Activated CD4-positive, alpha-beta T cell treated with anti-CD3 and anti-CD28 coated beads, Interleukin-2, amount 50 U/mL, for 16 hours (primary cell): ENCODE measurements around the gene PDCD1.
"Not testable (repeated sequence)": the region's sequence is repeated elsewhere in the genome, so short reads cannot be mapped to it uniquely, and the experiment has no call there.

Experiments
- DNase-seq: peaks from one replicate; pipeline ENCODE4 v3.0.0-alpha.2; 2020

The PDCD1 gene

DNA sequence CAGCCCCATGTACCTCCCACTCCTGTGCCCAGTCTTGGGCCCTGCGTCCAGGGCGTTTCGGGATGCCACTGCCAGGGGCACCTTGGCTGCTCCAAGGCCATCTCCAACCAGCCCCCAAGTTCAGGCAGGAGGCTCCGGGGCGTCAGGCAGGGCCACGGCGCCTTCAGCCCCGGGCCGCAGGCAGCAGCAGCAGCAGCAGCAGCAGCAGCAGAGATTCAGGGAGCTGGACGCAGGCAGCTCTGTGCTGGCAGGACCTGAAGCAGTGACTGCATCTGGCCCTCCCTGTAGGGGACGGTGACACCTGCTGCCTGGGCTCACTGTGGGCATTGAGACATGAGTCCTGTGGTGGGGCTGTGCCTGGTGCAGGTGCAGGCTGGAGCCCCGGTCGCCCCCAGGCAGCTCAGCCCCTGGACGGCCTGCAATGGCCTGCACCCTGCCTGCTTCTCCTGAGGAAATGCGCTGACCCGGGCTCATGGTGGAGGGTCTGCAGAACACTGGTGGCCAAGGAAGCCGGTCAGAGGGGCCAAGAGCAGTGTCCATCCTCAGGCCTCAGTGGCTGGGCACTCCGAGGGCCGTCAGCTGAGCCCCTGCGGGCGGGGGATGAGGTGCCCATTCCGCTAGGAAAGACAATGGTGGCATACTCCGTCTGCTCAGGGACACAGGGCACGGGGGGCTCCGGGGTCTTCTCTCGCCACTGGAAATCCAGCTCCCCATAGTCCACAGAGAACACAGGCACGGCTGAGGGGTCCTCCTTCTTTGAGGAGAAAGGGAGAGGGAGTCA, 8.0 kb downstream of the PDCD1 start:
- no peak for DNase-seq

DNA sequence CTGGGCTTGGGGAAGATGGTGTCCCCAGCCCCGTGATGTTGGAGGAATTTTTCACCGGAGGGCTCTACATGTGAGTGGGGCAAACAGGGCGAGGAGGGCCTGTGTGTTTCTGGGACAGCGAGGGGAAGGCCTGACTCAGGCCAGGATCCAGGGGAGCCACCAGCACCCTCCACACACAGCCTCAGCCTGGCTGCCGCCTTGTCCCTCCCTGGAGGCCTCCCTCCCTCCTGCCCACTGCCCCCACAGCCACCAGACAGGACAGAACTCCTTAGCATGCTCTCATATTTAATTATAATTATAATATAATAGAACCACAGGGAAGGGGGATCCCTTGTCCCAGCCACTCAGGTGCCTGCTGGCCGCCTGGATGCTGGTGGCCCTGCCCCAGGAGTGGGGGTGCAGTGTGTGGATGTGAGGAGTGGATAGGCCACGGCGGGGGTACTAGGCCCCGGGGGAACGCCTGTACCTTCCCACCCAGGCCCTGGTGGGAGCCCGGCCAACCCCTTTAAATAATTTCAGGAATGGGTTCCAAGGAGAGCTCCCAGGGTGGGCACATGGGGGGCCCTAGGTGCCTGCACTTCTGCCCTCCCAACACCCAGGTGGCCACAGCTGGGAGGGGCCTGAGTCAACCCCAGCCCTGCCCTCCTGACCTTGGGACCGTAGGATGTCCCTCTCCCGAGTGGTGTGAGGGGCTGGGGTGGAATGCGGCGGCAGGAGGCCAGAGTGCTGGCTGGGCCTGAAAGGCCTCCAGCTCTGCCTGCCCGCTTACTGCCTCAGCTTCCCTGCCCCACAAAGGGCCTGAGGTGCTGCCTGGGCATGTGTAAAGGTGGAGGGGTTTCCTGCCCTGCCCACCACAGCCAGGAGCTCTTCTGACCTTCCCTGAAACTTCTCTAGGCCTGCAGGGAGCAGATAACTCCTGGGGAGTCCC, 8.8 kb downstream of the PDCD1 start:
- no peak for DNase-seq

DNA sequence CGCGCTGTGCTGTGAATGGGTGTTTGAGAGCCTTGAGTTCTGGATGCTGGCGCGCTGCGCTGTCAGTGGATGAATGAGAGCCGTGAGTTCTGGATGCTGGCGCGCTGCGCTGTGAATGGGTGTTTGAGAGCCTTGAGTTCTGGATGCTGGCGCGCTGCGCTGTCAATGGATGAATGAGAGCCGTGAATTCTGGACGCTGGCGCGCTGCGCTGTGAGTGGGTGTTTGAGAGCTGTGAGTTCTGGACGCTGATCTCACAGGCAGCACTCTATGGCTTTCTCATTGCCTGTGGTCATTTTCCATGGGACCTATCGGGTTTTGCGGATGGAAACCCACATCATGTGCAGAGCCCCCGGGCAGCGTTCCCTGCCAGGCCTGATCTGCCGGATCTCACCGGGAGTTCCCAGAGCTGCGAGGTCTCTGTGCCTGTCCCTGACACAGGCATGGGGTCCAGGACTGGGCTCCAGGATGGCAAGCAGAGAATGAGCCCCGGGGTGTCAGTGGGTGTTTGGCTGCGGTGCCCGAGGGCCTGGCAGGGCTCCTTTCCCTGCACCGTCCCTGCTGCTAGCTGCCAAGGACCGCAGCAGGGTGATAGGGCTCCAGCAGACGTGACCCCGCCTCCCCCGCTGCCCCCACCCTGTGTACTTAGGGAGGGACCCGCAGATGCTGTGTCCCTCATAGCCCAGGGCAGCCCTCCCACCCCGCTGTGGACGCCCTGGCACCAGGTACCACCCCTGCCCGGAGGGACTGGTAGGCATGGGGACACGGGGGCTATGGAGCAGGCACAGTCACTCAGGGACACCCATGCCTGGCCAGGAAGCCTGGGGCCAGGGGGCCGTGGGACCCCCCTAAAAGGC, 9.7 kb downstream of the PDCD1 start:
- DNase-seq = no peak

DNA sequence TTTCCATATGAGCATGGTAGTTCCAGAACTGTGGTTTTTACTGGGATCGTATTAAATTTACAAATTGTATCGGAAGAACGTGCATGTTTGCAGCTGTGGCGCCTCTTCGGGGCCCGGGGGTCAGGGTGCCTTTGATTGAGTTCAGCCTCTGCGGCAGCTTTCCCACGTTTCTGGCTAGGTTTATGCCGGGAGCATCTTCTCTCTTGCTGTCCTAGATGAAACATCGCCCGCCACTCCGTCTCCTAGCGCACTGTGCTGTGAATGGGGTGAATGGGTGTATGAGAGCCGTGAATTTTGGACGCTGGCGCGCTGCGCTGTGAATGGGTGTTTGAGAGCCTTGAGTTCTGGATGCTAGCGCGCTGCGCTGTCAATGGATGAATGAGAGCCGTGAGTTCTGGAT, 12.3 kb downstream of the PDCD1 start:
- no peak for DNase-seq

DNA sequence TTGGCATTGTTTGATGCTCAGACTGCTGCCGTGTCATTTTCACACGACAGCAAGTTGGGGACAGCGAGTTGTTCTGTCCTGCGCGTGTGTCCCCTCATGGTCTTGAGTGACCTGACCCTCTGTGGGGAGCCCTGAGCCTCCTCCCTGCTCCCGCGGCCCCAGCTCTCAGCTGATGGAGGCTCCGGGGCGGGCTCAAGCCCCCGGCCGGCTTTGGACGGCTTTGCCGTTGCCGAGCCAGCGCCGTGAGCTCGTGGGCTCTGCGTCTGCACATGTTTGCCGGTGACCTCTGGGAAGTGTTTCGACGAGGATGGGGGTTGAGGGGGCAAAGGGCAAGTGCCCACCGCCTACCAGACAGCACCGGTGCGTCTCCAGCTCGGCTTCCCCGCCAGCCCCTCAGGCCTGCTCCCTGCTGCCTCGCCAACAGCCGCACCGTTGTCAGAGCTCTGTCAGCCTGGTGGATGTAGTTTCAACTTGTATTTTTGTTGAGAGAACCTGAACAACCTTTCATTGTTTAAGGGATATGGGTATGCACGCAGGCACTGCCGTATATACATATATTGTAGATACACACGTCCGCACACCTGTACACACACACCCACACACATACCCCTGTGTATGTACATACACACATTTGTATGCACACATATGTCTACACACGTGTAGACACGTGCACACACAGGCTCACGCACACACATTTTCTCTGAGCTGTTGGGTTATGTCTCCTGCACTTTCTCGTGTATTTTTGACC, 13.7 kb downstream of the PDCD1 start:
- DNase-seq = no peak

DNA sequence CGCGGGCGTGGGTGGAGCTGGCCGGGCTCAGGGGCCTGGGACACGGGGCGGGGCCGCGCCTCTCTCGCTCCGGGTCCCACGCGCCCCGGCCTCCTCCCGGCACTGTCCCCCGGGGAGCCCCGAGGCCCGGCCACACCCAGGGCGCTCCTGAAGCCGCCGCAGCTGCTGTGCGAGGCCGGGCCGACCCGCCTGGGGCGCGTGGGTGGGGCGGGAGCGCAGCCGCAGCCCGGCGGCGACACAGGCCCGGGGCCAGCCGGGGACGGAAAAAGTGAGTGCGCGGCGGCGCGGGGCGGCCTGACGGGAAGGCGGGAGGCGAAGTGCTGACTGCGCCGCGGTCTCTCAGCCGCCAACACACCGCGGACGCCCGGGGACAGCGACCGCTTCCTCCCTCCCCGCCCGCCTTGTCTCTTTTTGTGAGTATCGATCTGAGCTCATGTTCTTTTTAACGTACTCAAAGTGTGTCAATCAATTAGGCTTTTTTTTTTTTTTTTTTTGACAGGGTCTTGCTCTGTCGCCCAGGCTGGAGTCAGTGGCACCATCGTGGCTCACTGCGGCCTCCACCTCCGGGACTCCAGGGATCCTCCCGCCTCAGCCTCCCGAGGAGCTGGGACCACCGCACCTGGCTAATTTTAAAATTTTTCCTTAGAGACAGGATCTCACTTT, 14.5 kb downstream of the PDCD1 start:
- peak; percentile 79 for DNase-seq

DNA sequence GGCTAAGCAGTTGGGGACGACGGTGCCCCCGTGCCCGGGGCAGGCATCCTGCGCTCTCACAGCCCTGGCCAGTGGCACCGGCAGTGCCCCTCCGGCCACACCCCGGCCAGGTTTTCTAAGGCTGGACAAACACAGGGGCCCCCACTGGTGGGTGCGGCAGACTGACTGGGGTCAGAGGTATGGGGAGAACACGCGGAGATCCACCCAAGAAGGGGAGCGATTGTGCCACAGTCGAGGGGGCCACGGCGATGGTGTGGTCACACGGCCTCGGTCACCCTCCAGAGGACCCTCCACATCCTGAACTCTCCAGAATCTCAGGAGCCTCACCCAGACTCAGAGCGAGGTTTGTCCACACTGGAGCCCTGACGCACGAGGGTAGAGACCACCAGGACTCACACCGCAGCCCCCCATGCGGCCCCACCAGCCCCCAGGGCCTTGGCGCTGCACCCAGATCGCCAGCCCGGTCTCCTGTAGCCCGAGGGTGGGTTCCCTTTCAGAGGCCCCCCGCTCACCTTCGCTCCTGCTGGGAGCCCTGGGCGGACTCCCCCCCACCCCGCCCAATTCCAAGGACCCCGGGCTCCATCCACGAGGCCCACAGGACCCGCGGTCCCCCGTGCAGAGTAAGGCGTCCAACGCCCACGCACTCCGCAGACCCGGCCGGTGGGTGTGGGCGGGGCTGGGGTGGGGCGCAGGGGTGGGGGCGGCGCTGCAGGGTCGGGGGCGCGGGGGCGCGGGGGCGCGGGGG, 15.2 kb downstream of the PDCD1 start:
- no peak for DNase-seq

DNA sequence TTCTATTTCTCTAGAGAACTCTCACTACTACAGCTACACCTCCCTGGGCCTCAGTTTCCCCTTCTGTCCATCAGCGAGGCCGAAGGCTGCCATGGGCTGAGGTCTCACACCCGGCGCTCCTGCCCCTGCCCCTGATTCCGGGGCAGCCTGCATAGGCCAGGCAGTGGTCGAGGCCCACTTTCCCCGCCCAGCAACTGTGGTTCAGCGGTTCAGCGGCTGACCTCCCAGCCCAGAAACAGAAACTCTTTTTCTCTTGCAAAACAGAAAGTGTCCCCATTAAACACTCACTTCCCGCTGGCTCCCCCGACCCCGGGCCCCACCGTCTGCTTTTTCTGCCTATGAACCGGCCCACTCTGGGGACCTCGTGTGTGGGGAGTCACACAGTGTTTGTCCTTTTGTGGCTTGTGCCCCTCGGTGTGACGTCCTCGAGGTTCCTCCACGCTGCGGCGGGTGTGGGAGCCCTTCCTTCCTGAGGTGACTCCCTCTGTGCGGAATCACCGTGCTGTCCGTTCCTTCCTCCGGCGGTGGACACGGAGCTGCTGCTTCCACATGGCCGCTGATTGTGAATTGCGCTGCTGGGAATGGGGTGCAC, 16.0 kb downstream of the PDCD1 start:
- DNase-seq = peak; percentile 32

DNA sequence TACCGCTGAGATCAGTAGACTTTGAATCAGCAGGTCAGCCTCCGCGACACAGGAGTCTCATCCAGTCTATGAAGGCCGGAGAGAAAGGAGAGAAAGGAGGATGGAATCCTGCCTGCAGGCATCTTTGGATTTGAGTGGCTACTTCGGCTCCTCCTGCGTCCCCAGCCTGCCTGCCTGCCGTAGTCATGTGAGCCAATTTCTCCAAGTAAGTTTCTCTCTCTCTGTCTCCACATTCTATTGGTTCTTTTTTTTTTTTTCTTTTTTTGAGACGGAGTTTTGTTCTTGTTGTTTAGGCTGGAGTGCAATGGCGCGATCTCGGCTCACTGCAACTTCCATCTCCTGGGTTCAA, 16.7 kb downstream of the PDCD1 start:
- no peak for DNase-seq

DNA sequence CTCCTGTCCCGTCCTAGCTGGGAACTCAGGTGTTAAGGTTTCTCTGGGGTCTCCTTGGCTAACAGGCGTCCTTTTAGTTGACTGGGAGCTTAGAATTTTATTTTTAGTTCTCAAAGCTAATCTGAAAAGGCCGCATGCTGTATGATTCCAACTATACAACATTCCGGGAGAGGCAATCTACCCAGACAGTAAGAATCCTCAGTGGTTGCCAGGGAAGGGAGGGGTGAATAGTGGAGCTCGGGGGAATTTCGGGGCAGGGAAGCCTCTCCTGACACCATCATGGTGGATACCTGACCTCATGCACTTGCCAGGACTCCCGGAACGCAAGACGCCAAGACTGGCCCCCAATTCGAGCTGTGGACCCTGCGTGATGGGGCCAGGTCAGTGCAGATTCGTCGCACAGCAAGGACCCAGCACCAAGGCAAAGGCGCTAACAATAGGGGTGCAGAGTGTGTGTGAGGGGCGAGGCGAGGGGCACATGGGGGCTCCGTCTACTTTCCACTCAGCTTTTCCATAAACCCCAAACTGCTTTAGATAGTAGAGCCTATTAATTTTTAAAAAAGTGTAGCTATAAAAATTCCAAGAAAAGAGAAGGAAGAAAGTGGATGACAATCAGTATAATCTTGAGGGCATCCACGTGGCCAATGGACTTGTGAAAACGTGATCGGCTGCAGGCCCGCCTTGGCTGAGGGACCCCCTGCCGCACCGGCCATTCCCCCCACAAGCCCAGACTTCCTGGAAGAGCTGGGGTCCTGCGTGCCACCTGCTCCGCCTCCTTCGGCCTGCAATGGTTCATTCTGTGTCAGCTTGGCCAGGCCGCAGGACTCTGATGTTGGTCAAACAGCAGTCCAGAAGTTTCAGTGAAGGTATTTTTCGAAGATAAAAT, 17.3 kb downstream of the PDCD1 start:
- DNase-seq = no peak

DNA sequence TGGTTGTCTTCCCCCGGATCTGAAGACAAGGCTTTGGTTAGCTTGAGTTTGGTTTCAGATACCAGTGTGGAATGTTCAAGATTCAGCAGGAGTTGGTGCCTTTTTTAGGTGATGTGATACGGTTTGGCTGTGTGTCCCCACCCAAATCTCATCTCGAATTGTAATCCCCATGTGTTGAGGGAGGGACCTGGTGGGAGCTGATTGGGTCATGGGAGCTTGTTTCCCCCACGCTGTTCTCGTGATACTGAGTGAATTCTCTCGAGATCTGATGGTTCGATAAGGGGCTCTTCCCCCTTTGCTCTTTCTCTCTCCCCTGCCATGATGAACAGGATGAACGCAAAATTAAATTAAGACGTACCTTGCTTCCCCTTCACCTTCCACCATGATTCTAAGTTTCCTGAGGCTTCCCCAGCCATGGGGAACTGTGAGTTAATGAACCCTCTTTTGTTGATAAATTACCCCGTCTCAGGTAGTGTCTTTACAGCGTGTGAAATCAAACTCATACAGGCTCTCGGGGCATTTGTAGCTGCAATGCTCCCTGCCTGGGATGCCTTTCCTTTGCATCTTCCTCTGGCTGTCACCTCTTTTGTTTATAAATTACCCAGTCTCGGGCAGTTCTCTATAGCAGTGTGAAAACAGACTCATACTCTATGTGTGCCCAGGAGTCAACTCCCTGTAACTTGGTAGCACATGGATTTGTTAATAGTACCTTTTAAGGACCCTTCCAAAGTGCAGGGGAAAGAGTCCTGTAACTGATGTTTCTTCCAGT, 21.3 kb downstream of the PDCD1 start:
- no peak for DNase-seq

DNA sequence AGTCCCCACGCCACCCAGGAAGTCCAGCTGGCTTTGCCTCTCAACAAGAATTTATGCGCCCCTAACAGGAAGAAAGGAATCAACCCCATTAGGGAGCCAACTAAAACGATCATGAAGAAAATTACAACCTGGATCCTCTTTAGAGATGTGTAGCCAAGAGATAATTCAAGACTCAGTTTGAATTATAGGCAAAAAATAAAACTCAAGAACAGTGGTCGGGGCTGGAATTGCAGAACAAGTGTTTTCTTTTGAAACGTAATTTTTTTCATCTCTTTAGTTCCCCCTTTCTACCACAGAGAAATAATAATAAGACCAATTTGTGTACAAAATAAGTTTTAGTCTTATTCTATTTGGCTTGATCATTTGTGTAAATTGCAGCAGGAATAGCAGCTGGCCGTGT, 22.4 kb downstream of the PDCD1 start:
- no peak for DNase-seq

DNA sequence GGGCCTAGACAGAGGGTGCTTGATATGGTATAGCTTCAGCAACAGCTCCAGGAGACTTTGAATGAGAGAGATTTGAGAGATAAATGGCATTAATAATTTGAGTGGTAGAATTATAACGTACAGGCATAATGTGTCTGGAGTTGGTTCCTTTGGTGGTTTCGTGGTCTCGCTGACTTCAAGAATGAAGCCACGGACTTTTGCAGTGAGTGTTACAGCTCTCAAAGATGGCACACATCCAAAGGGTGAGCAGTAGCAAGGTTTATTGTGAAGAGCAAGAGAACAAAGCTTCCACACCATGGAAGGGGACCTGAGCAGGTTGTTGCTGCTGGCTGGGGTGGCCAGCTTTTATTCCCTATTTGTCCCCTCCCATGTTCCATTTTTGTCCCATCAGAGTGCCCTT, 23.1 kb downstream of the PDCD1 start:
- no peak for DNase-seq

DNA sequence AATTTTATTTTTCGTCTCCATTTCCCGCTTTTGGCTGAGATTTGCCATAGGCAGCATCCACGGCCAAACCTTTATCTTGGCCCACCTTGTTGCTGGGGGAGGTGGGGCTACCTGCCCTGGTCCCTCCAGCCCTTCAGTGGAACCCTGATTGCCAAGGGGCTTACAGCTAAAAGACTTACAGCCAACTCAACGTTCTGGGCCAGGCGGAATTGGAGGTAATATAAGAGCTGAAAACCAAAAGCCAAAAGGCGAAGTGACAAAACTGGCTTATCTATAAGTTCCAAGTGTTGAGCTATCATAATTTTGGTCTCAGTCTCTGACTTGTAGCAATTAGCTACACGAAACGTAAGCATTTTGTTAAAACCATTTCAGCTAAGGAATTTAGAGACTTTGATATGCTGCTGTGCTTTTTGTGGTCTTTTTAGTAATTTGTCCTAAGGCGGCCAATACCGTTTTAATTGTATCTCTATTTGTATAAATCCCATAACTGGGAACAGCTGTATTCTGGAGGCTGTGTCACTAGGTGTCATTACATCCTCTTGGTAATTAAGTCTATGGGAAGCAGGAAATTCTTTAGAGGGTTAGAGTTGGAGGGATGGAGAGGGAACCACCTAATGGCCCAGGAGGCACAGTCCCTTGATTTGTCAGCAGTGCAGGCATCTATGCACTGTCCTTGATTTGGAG, 24.0 kb downstream of the PDCD1 start:
- no peak for DNase-seq

DNA sequence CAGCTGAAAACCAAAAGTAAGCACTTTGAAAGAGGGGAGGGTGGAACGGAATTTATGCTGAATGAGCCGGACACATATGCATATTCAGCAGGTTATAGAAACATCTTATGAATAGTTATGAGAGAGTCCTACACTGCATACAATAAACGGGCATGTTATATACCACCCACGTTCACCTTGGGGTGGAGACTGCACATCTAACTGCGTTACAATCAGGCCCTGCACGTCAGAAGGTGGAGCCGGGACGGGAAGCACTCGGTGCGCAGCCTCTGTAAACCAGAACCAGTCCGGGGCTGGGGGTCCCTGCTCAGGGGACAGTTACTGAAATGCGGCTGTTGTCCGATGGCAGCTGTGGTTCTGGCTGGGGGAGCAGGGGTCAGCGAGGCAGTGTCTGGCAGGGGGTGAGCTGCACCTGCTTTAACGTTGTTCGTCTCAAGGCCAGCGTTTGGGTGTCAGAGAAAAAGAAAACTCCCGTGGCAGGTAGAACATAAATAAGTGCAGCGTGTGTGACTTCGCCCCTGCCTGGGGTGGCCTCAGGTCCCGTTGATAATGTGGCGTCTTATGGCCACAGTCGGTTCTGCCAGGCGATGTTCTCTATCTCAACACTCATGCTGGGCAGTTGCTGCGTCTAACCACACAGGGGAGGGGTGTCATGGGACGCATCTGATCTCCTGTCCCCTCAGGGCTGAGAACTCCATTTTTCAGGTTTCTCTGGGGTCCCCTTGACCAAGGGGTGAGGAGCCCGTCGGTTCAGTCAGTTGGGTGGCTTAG, 24.8 kb downstream of the PDCD1 start:
- not testable (repeated sequence) for DNase-seq

DNA sequence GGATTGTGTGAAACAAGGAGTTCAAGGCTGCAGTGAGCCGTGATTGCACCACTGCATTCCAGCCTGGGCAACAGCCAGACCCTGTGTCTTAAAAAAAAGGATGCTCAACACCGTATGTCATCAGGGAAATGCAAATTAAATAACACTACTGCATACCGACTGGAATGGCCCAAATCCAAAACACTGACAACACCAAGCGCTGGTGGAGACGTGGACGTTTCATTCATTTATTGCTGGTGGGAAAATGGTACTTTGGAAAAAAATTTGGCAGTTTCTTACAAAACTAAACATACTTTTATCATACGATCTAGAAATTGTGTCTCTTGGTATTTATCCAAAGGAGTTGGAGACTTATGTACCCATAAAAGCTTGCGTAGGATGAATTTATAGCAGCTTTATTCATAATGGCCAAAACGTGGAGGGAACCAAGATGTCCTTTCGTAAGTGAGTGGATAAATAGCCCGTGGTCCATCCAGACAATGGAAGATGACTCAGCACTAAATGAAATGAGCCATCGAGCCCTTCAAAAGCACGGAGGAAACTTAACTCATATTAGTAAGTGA, 25.5 kb downstream of the PDCD1 start:
- DNase-seq = no peak

DNA sequence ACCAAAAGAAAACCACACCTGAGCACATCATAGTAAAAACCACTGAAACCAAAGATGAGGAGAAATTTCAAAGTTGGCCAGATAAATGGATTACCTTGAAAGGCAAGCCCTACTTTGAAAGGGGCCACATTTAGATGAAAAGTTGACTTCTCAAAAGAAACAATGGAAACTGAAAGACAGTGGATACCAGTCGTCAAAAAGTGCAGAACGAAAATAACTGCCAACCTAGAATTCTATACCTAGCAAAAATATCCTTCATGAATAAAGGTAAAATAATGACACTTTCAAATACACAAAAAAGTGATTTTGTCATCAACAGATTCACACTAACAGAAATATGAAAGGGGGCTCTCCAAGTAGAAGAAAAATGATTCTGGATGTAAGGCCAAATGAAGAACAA, 31.3 kb downstream of the PDCD1 start:
- no peak for DNase-seq
